Measurements from ENCODE around the gene KLF15. TPM values are rescaled to one million over a fixed set of nuclear protein-coding genes. Genes with fewer than 3 reads are reported as not detected.

KLF15 gene
- 17.4 and 19.5 TPM in 2 replicates for total RNA-seq (2021; fragmentation: NEBNext Ultra II Directional; extraction: Animal tissue kit (Norgen Biotek cat#: 25700))
- 15.7 and 27.1 TPM in 2 replicates for polyA plus RNA-seq (2011; rRNA removed)
- polyA plus RNA-seq (2011; cell fraction: cytosol; rRNA removed), result 18.4 TPM
- 25.2 TPM for polyA plus RNA-seq (2011; cell fraction: nucleus; rRNA removed)
- 9.7 to 11.7 TPM (median 11.4 TPM) in 4 replicates for polyA plus RNA-seq (2012, experiment 1 of 2)
- 12.0 TPM for polyA plus RNA-seq (2012, experiment 2 of 2)
- polyA plus RNA-seq (2013, experiment 1 of 2), result 7.1 TPM
- polyA plus RNA-seq (2013, experiment 2 of 2), result 6.9 TPM
- polyA minus RNA-seq (2011; rRNA and poly(A)+ RNA removed), result 5.5 and 8.5 TPM in 2 replicates
- 10.0 TPM for polyA minus RNA-seq (2011; cell fraction: cytosol; rRNA and poly(A)+ RNA removed)
- 19.5 TPM for polyA minus RNA-seq (2011; cell fraction: nucleus; rRNA and poly(A)+ RNA removed)
- long read RNA-seq, experiment 1, partial matches to known transcripts, result 5 of 9 reads
- long read RNA-seq, experiment 1, other reads (novel, unspliced or antisense), result 3 of 9 reads
- long read RNA-seq, experiment 2, partial matches to known transcripts, result 0 of 3 reads
- long read RNA-seq, experiment 2, other reads (novel, unspliced or antisense), result 3 of 3 reads

DNA sequence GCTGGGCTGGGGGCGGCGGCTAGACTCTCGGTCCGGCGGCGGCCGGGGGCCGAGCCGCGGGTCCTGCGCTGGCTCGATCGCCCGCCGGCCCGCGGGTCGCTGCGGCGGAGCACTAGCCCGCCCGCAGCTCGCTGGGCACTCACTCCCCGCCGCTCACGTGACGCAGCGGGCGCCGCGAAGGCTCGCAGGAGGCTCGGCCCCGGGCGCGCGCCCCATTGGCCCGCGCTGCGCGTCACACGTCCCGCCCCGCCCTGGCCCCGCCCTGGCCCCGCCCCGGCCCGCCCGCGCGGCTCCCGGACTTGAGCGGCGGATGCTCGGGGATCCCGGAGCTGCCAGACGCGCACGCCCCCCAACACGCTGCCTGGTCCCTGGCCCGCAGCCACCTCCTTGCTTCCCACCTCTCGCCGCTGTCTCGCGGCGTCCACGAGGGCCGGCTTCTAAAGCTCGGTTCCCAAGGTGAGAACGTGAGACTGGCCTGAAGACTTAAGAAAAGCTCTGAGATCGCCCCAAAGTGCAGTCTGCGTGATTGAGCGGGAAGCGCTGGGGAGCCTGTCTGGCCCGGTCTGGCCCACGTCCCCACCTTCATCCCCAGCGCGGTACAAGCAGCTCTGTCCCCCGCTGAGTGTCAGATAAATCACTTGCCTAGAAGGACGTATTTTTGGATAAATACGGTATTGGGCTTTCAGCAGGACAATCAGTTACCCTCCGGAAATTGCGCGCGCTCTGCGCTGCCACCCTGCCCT, at the start of gene KLF15:
KLF15 (minus strand) TSS at position 114 of the 743 bp plus-strand sequence. CDS start 4,486 bp downstream, outside the sequence.
- H3K4me2 ChIP-seq (ENCODE audit: insufficient read depth in 1 of 2, low read depth in 2 of 2, low read length in 2 of 2), result peak within 1 kb of the TSS; percentile 93 to 96
- peaks cover 0 to 17% (median 8%) of the 10 kb centered on the region in 4 experiments; a peak in 6 of 7 replicates for H3K27me3 ChIP-seq (replicated peaks in 1 of 4; ENCODE audit: control insufficient read depth in 3 of 4, extremely low read depth in 1 of 4, insufficient read depth in 3 of 4, low read length in 3 of 4)
- H2AK5ac ChIP-seq (ENCODE audit: low read depth, low read length), result peak within 1 kb of the TSS; percentile 97
- DNase-seq (ENCODE audit: low read depth in 1 of 2, low spot score in 2 of 2) (peak in 1 of 2 experiments; percentile 92), FAIRE-seq (no peak)
- H3K23ac ChIP-seq (ENCODE audit: insufficient read length), result no peak within 1 kb of the TSS
- 2% methylated on average over 25 of the region's 86 CpGs; no CpG with 5 or more reads in 1 of the 2 experiments for WGBS, 2 experiments (ENCODE audit: extremely low coverage in 1 of 2, insufficient coverage in 1 of 2, insufficient read length in 1 of 2, insufficient replicate concordance in 2 of 2, low coverage in 1 of 2, low lambda C conversion rate in 2 of 2, missing lambda C conversion rate in 1 of 2)
- no peak within 1 kb of the TSS for H3K27ac ChIP-seq (ENCODE audit: low read depth, low read length)
- H2AFZ ChIP-seq (ENCODE audit: low read length), result peak within 1 kb of the TSS; percentile 96; the same call in 1 of the 2 replicates
- peak within 1 kb of the TSS; percentile 91 for H4K91ac ChIP-seq (replicated peaks; ENCODE audit: insufficient read length, low read length)
- H2BK12ac ChIP-seq (ENCODE audit: low read depth, low read length), result peak within 1 kb of the TSS; percentile 92; the same call in 1 of the 2 replicates
- peak within 1 kb of the TSS; percentile 61; the same call in 1 of the 2 replicates for H2BK20ac ChIP-seq (ENCODE audit: low read length)
- peak within 1 kb of the TSS; percentile 6 for H2BK120ac ChIP-seq (replicated peaks; ENCODE audit: low read depth, low read length)
- CTCF ChIA-PET (ENCODE audit: partially characterized antibody), result interaction anchor here (0.7 to 5.7 kb wide), 5 partner anchors 9 to 223 kb away, joined by 3 to 30 read pairs (median 6); no protein-coding TSS in a partner anchor
- peak within 1 kb of the TSS; percentile 88; the same call in 1 of the 2 replicates for H2BK5ac ChIP-seq (ENCODE audit: low read depth, low read length)
- H3K14ac ChIP-seq (ENCODE audit: insufficient read length), result no peak within 1 kb of the TSS
- H3K23me2 ChIP-seq (ENCODE audit: low read depth, low read length), result peaks cover 17% of the 10 kb centered on the region
- peak within 1 kb of the TSS; percentile 42 to 83 (median 70) for H3K9ac ChIP-seq (replicated peaks in 1 of 4; ENCODE audit: extremely low read depth in 1 of 4, low read depth in 3 of 4, low read length in 3 of 4)
- no peaks in the 10 kb centered on the region for H3K36me3 ChIP-seq (ENCODE audit: control insufficient read depth in 2 of 4, insufficient read depth in 4 of 4, low read length in 3 of 4)
- peaks cover 5 to 29% (median 16%) of the 10 kb centered on the region in 4 experiments for H3K4me1 ChIP-seq (replicated peaks in 1 of 4; ENCODE audit: control insufficient read depth in 3 of 4, insufficient read depth in 4 of 4, low read length in 3 of 4)
- 0 out of 2 replicates have a peak within 1 kb of the TSS, but pooled peaks have one; percentile 81 for H2BK15ac ChIP-seq (ENCODE audit: low read length)
- no peaks in the 10 kb centered on the region for H3K9me3 ChIP-seq (ENCODE audit: insufficient read depth in 2 of 2, low read depth in 1 of 2, low read length in 1 of 2)
- H4K20me1 ChIP-seq (replicated peaks in 1 of 2; ENCODE audit: control insufficient read depth in 1 of 2, insufficient read depth in 2 of 2, low read length in 2 of 2), result peaks cover 0 to 8% of the 10 kb centered on the region in 2 experiments
- peak within 1 kb of the TSS; percentile 22 for H3K56ac ChIP-seq (replicated peaks; ENCODE audit: insufficient read length, low read depth, low read length)
- H3K4me3 ChIP-seq (ENCODE audit: extremely low read depth in 1 of 4, insufficient read depth in 2 of 4, low read depth in 3 of 4, low read length in 4 of 4), result peak within 1 kb of the TSS; percentile 61 to 75 (median 69)
- peak within 1 kb of the TSS; percentile 92 for H4K8ac ChIP-seq (ENCODE audit: extremely low read depth, insufficient read depth, low read length)
- POLR2A ChIA-PET (ENCODE audit: partially characterized antibody), result interaction anchor here (0.7 to 1.9 kb wide), 9 partner anchors 9 to 258 kb away, joined by 3 to 8 read pairs (median 4); partner anchors contain the start of genes ALDH1L1 and ZXDC
- peaks cover 0 to 18% of the 10 kb centered on the region in 2 experiments; a peak in 1 of 4 replicates for H3K79me2 ChIP-seq (ENCODE audit: control insufficient read depth in 1 of 2, insufficient read depth in 2 of 2, low read length in 2 of 2)
- peak within 1 kb of the TSS; percentile 97 for H3K18ac ChIP-seq (ENCODE audit: extremely low read depth, low read length)
- peak within 1 kb of the TSS; percentile 75 for H3K4ac ChIP-seq (replicated peaks; ENCODE audit: insufficient read length, low read depth, low read length)
- 0 out of 2 replicates have a peak, but pooled peaks cover 3% of the 10 kb centered on the region for H3K79me1 ChIP-seq (ENCODE audit: low read depth, low read length)
- peak within 1 kb of the TSS; percentile 46 for H4K5ac ChIP-seq (ENCODE audit: insufficient read length, low read depth, low read length)
- TF ChIP-seq, protein P1, sequence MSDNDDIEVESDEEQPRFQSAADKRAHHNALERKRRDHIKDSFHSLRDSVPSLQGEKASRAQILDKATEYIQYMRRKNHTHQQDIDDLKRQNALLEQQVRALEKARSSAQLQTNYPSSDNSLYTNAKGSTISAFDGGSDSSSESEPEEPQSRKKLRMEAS (IDR thresholded peaks at IDR 0.05), result no peak; the same call in 1 of the 2 replicates
- TF ChIP-seq TEAD4 (IDR thresholded peaks at IDR 0.05; ENCODE audit: low read depth, low read length) (no peak), RXRA (IDR thresholded peaks at IDR 0.05; ENCODE audit: insufficient read depth, low read depth, low read length) (no peak), JUN (IDR thresholded peaks at IDR 0.05; ENCODE audit: low read depth, low read length) (no peak), NANOG (IDR thresholded peaks at IDR 0.05; ENCODE audit: insufficient read depth, low read depth, low read length, poor library complexity, severe bottlenecking) (no peak), KDM1A (IDR thresholded peaks at IDR 0.05; ENCODE audit: borderline replicate concordance, low read length) (no peak), SIN3A (conservative IDR thresholded peaks at IDR 0.05 in 1 of 2, IDR thresholded peaks at IDR 0.05 in 1 of 2; ENCODE audit: low read depth in 1 of 2, low read length in 2 of 2) (0 out of 4 replicates have a peak, but pooled peaks of 1 of the 2 experiments have one; percentile 10)

All from H1 (cell line).